SU-DHL-6 (cell line): Measurements from ENCODE around the gene TEX22.

ENCODE experiments used
- H2AFZ ChIP-seq: fragments of 200-600 bp; sonication (generic); 2 replicates; pipeline ENCODE4 v1.6.1; 2014; ENCODE audit warnings: low read depth, mild to moderate bottlenecking, moderate library complexity, mixed read lengths, antibody characterized with exemption, low read length; ENCODE audit not compliant: severe bottlenecking
- H3F3A ChIP-seq: fragments of 200-600 bp; shearing (Covaris generic); 2 replicates; pipeline ENCODE4 v1.6.0; 2016; ENCODE audit warnings: antibody characterized with exemption, mild to moderate bottlenecking; ENCODE audit not compliant: insufficient read depth
- H3K27ac ChIP-seq: fragments of 200-600 bp; sonication (generic); 2 replicates; pipeline ENCODE4 v1.5.1; 2016; ENCODE audit warnings: low read depth, mild to moderate bottlenecking, low read length, moderate library complexity, mixed read lengths
- H3K27me3 ChIP-seq: fragments of 200-600 bp; sonication (generic), shearing (Covaris generic); 2 replicates; pipeline ENCODE4 v1.6.0; 2014; ENCODE audit warnings: mild to moderate bottlenecking, low read length
- H3K36me3 ChIP-seq: fragments of 200-600 bp; sonication (generic); 2 replicates; pipeline ENCODE4 v1.6.1; 2014; ENCODE audit warnings: mild to moderate bottlenecking, low read length, mixed read lengths
- H3K4me2 ChIP-seq: fragments of 300-600, 200-600 bp; shearing (Covaris generic), sonication (generic); 2 replicates; pipeline ENCODE4 v1.6.0; 2014; ENCODE audit warnings: low read length, low read depth, mild to moderate bottlenecking; ENCODE audit not compliant: poor library complexity, severe bottlenecking
- H3K4me3 ChIP-seq: fragments of 200-600 bp; sonication (generic); 2 replicates; pipeline ENCODE4 v1.5.1; 2014; ENCODE audit warnings: antibody characterized with exemption, low read length, mild to moderate bottlenecking, mixed read lengths; ENCODE audit not compliant: insufficient read depth, poor library complexity, severe bottlenecking
- H3K79me2 ChIP-seq: fragments of 200-600 bp; sonication (generic); 2 replicates; pipeline ENCODE4 v1.6.1; 2014; ENCODE audit warnings: mild to moderate bottlenecking, low read length, moderate library complexity; ENCODE audit not compliant: insufficient read depth
- H3K9ac ChIP-seq: fragments of 200-600 bp; sonication (generic); 2 replicates; pipeline ENCODE4 v1.7.0; 2014; ENCODE audit warnings: mild to moderate bottlenecking, low read length
- H3K9me2 ChIP-seq: fragments of 200-600 bp; sonication (generic); replicated peaks from 2 replicates; pipeline ENCODE4 v1.6.1; 2014; ENCODE audit warnings: low read length; ENCODE audit not compliant: insufficient read depth
- H3K9me3 ChIP-seq: fragments of 200-600 bp; sonication (generic); 2 replicates; pipeline ENCODE4 v1.6.1; 2014; ENCODE audit warnings: low read length, mixed read lengths; ENCODE audit not compliant: insufficient read depth
- H4K20me1 ChIP-seq: fragments of 200-600 bp; sonication (generic); 2 replicates; pipeline ENCODE4 v1.6.1; 2014; ENCODE audit warnings: low read depth, mild to moderate bottlenecking, antibody characterized with exemption, low read length, moderate library complexity, mixed read lengths
- EZH2phosphoT487 ChIP-seq: fragments of 200-600 bp; sonication (generic), shearing (Covaris generic); conservative IDR thresholded peaks from 2 replicates; pipeline ENCODE4 v1.6.1; 2018; ENCODE audit warnings: mild to moderate bottlenecking, antibody characterized with exemption, low read length, moderate library complexity, mixed read lengths
- TF ChIP-seq, protein P1 (sequence below): fragments of 200-600 bp; sonication (generic); IDR thresholded peaks from one replicate; pipeline ENCODE4 v1.5.1; 2017; ENCODE audit warnings: antibody characterized with exemption, mild to moderate bottlenecking, low read length, moderate library complexity; ENCODE audit not compliant: insufficient read depth, poor library complexity, severe bottlenecking

Gene TEX22

GRCh38 chr14:105383083-105383730 lies 15.1 kb upstream of the TEX22 start:
- no peak for TF ChIP-seq EZH2phosphoT487
- TF ChIP-seq, protein P1, sequence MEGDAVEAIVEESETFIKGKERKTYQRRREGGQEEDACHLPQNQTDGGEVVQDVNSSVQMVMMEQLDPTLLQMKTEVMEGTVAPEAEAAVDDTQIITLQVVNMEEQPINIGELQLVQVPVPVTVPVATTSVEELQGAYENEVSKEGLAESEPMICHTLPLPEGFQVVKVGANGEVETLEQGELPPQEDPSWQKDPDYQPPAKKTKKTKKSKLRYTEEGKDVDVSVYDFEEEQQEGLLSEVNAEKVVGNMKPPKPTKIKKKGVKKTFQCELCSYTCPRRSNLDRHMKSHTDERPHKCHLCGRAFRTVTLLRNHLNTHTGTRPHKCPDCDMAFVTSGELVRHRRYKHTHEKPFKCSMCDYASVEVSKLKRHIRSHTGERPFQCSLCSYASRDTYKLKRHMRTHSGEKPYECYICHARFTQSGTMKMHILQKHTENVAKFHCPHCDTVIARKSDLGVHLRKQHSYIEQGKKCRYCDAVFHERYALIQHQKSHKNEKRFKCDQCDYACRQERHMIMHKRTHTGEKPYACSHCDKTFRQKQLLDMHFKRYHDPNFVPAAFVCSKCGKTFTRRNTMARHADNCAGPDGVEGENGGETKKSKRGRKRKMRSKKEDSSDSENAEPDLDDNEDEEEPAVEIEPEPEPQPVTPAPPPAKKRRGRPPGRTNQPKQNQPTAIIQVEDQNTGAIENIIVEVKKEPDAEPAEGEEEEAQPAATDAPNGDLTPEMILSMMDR = no peak
- no peaks in the 10 kb centered on the region for H3K9me3 ChIP-seq
- no peak overlapping the region for H3K9ac ChIP-seq
- H3K4me2 ChIP-seq = no peak overlapping the region
- H3K4me3 ChIP-seq = no peak overlapping the region
- no peaks in the 10 kb centered on the region for H4K20me1 ChIP-seq
- no peaks in the 10 kb centered on the region for H3K27me3 ChIP-seq
- no peak overlapping the region for H2AFZ ChIP-seq
- no peaks in the 10 kb centered on the region for H3K79me2 ChIP-seq
- no peak overlapping the region for H3K27ac ChIP-seq
- no peaks in the 10 kb centered on the region for H3F3A ChIP-seq
- H3K36me3 ChIP-seq = no peaks in the 10 kb centered on the region
- no peaks in the 10 kb centered on the region for H3K9me2 ChIP-seq

DNA sequence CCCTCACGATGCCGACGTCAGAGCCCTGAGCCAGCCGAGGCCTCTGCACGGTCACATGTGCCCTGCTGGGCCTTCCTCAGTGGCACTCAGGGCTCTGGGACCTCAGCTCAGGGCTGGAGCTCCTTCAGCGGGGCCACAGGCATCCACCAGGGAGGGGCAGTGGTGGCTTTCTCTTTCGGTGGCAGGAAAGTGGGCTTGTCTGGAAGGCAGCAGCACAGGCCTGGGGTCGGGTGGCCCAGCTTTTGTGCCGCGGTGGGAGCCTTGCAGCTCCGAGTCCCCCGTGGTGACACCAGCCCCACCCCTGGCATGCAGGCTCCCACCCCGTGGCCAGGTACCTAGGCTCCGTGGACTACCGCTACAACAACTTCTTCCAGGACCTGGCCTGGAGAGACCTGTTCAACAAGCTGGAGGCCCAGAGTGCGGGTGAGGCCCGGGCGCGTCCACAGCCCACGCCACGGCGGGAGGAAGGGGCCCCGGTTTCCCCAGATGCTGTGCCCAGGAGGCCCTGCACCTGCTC lies 14.2 kb upstream of the TEX22 start:
- H3K27ac ChIP-seq = no peak overlapping the region
- no peaks in the 10 kb centered on the region for H3F3A ChIP-seq
- no peaks in the 10 kb centered on the region for H3K27me3 ChIP-seq
- no peaks in the 10 kb centered on the region for H3K9me3 ChIP-seq
- no peaks in the 10 kb centered on the region for H3K36me3 ChIP-seq
- H4K20me1 ChIP-seq = no peaks in the 10 kb centered on the region
- H3K79me2 ChIP-seq = no peaks in the 10 kb centered on the region
- H3K4me3 ChIP-seq = no peak overlapping the region
- no peak overlapping the region for H3K9ac ChIP-seq
- no peak overlapping the region for H3K4me2 ChIP-seq
- no peak overlapping the region for H2AFZ ChIP-seq
- TF ChIP-seq EZH2phosphoT487 = no peak
- TF ChIP-seq, protein P1 = no peak
- H3K9me2 ChIP-seq = no peaks in the 10 kb centered on the region

- no peaks in the 10 kb centered on the region for H3K9me3 ChIP-seq
These were observed 13.6 kb upstream of the TEX22 start for GRCh38 chr14:105384605-105385321.

More at GRCh38 chr14:105384605-105385321, 13.6 kb upstream of the TEX22 start:
- Histone ChIP-seq H3K9me2 (no peaks in the 10 kb centered on the region), H3K36me3 (no peaks in the 10 kb centered on the region), H2AFZ (no peak overlapping the region), H4K20me1 (no peaks in the 10 kb centered on the region), H3K9ac (no peak overlapping the region), H3K4me3 (no peak overlapping the region), H3K27me3 (no peaks in the 10 kb centered on the region), H3F3A (no peaks in the 10 kb centered on the region), H3K27ac (no peak overlapping the region), H3K4me2 (no peak overlapping the region), H3K79me2 (no peaks in the 10 kb centered on the region)
- TF ChIP-seq, protein P1 = no peak
- no peak for TF ChIP-seq EZH2phosphoT487
